HG02884 (cell line): ENCODE measurements around the gene PTPRT.

Experiments
- ATAC-seq: cut with Tn5 transposase; IDR thresholded peaks from one replicate; pipeline ENCODE4 v1.9.1; 2021; ENCODE audit warnings: mild to moderate bottlenecking, moderate library complexity; ENCODE audit not compliant: unreplicated experiment

The PTPRT gene

GRCh38 chr20:43189554-43190331 lies at the start of gene PTPRT:
PTPRT (minus strand) TSS chr20:43189906; CDS start chr20:43189733, 173 bp downstream.
- ATAC-seq = no peak

GRCh38 chr20:43238833-43239232 lies 49.1 kb upstream of the PTPRT start:
- ATAC-seq = no peak

GRCh38 chr20:43238266-43238665 lies 48.6 kb upstream of the PTPRT start:
- no peak for ATAC-seq

GRCh38 chr20:43237651-43238168 lies 48.0 kb upstream of the PTPRT start:
- no peak for ATAC-seq

DNA sequence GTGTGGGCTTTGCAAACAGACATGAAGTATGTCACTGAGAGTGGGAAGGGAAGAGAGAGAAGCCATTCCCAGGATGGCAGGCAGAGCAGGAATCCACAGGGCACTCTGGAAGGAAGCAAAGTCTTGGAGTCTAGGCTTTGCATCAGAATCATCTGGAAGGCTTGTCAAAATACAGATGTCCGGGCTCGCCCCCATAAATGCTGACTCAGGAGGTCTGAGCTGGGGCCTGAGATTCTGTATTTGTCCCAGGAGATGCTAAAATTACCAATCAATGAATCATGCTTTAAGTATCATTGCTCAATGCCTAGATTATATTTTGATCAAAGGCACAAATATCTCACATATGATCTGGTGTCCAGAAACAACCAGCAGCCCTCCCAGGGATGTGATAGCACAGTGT lies 46.3 kb upstream of the PTPRT start:
- ATAC-seq = no peak

- no peak for ATAC-seq
These were observed 42.1 kb upstream of the PTPRT start for GRCh38 chr20:43231829-43232228.

DNA sequence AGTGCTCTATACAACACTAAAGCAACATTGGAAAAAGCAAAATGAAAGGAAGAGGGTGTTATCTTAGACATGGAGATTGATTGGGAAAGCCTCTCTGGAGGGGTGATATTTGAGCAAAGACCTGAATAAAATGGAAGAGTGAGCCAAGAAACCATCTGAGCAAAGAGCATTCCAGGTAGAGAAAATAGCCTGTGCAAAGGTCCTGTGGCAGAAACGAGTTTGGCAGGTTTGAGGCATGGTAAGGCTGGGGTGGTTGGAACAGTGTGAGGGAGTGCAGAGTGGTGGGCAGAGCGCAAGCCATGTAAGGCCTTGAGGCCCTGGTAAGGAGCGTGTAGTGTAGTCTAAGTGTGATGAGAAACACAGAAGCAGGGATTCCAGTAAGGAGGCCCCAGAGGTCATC lies 40.0 kb upstream of the PTPRT start:
- ATAC-seq = no peak

GRCh38 chr20:43220612-43221011 lies 30.9 kb upstream of the PTPRT start:
- ATAC-seq = no peak

GRCh38 chr20:43210901-43211300 lies 21.2 kb upstream of the PTPRT start:
- ATAC-seq = no peak

DNA sequence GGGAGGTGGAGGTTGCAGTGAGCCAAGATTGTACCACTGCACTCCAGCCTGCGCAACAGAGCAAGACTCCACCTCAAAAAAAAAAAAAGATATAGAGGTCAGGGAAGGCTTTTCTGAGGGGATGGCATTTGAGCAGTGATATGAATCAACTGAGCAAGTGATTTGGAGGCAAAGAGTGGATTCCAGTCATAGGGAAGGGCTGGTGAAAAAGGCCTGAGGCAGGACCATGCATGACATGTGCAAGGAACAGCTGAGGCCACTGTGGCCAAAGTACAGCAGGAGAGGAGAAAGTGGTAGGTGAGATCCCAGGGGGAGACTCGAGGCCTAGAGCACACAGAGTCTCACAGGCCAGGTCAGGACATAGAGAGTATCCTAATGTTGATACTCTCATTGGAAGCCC lies 20.1 kb upstream of the PTPRT start:
- no peak for ATAC-seq

DNA sequence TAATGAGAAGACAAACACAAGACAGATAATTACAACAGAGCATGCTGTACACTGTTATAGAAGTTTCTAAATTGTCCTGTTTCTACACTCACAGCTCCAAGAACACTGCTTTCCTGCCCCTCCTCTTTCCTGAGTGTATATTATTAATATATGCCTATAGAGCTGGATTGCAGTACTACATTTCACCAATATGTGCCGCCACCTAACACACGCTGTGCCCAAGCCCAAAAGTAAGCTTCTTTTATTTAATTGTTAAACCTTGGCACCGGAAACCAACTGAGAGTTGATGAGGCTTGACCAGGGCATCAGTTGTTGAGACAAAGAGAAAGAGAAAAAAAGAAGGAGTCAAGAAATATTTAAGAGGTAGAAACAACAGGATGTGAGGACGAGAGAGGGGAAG lies 16.0 kb upstream of the PTPRT start:
- ATAC-seq = no peak

GRCh38 chr20:43202100-43202499 lies 12.4 kb upstream of the PTPRT start:
- no peak for ATAC-seq

DNA sequence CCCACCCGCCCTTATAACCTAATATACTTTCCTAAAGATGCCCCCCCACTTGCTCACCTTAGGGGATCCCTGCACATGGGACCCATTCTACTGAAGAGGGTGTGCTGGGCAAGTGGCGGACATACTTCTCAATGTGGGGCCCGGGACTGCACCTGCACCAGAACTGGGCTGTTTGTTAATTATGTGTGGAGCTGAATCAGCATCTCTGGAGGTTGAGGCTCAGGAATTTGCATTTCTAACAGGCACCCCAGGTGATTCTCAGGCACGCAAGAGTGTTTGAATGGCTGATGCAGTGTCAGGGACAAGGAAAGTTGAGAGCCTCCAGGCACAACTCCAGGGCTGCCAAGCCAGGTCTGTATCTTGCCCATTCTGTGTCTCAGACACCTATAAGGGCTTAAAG lies 8.9 kb upstream of the PTPRT start:
- ATAC-seq = no peak

GRCh38 chr20:43196243-43196642 lies 6.5 kb upstream of the PTPRT start:
- ATAC-seq = no peak

- no peak for ATAC-seq
These were observed 4.4 kb upstream of the PTPRT start for GRCh38 chr20:43194137-43194536.

- ATAC-seq = no peak
These were observed 3.7 kb upstream of the PTPRT start for GRCh38 chr20:43193443-43193842.

GRCh38 chr20:43191946-43192863 lies 2.5 kb upstream of the PTPRT start:
- no peak for ATAC-seq

DNA sequence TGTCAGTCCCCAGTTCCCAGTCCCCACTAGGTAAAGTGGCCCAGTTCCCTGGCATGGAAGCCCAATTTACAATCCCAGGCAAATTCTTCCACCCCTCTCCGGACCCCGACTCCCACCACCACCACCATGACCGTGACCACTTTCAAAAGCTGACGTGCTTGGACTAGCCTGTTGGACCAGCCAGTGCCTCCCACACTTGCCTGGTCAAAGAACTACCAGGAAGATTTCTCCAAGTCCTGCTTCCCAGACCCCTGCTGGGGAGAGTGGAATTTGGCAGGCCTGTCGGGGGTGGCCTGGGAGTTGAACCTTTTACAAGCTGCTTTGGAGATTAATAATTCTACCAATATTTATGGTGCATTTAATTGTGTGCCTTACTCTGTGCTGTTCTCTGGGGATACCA lies 1.4 kb upstream of the PTPRT start:
- ATAC-seq = no peak

DNA sequence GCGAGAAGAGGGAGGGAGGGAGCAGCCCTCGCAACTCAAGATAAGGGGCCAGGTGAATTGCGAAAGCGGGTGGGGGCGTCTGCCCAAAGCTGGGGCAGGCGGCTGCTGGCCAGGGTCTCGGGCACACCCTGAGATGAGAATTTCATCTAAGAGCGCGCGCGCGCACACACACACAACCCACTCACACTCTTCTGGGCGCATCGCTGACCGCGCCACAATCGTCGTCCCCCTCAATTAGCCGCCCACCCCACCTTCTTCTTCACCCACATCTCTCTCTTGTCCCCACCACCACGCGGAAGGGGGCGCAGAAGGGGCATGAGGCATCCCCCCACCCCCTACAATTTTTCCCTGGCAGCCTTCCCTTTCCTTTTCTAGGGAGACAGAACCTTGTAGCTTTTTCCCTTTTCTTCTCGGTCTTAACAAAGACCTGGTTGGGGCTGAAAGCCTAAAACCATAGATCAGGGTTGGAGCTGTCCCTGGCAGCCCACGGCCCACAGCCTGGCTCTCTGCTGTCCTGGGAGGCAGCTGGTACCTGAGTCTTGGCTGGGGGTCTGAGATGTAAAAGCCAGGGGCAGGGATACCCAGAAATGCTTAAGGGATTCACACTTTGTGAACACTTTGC lies 737 bp upstream of the PTPRT start:
- no peak for ATAC-seq

- ATAC-seq = no peak
These were observed 699 bp downstream of the PTPRT start for GRCh38 chr20:43188861-43189553.

GRCh38 chr20:43188234-43188653 lies 1.5 kb downstream of the PTPRT start:
- ATAC-seq = no peak
